HepG2 (cell line): ENCODE measurements around the gene CEP43. TPM values are rescaled to one million over a fixed set of nuclear protein-coding genes. Genes with fewer than 3 reads are reported as not detected.

Source experiments
- ATAC-seq: fragments of 200-7000 bp; cut with Tn5 transposase; 3 replicates; pipeline ENCODE4 v1.9.1; 2020; ENCODE audit warnings: mild to moderate bottlenecking, moderate library complexity
- BruUV-seq: library from RNA; stranded (reverse); fragments of 400-500 nt; replicated peaks from 2 replicates; lab custom pipeline; 2021; lab: Mats Ljungman, UMichigan
- CTCF ChIA-PET: fragments of 300-600 bp; formaldehyde crosslinking; extraction: SDS; loops from one replicate; lab custom pipeline; 2021; ENCODE audit warnings: low total read pairs, inconsistent platforms, low intra/inter-chr PET ratio; lab: Yijun Ruan, JAX
- POLR2A ChIA-PET: fragments of 350-600 bp; sonication (Branson Sonifier 250); formaldehyde crosslinking; loops from one replicate; lab custom pipeline; 2020; ENCODE audit warnings: antibody characterized with exemption, inconsistent platforms; lab: Yijun Ruan, JAX
- DNase-seq: peaks from one replicate; pipeline ENCODE4 v3.0.0-alpha.2; 2015; ENCODE audit warnings: low spot score
- FAIRE-seq: peaks from 3 replicates; lab custom pipeline; 2011; peaks lifted over from hg19 to GRCh38; lab: Jason Lieb, UNC
- H2AFZ ChIP-seq: one replicate; pipeline ENCODE4 v1.6.1; 2011; ENCODE audit warnings: low read length, inconsistent platforms
- H3K27ac ChIP-seq: fragments of 300-600 bp; 3 replicates; pipeline ENCODE4 v1.8.0; 2011; ENCODE audit warnings: mixed run types, mild to moderate bottlenecking, mixed read lengths, low read length, inconsistent platforms; ENCODE audit not compliant: insufficient read depth; ENCODE audit errors: extremely low read length
- H3K27me3 ChIP-seq, 2 experiments: fragments of 200-600 bp in 1 of 2; 2 replicates in 1 of 2; 3 replicates in 1 of 2; pipeline versions ENCODE4 v1.6.0 to v1.8.0; 2011; ENCODE audit warnings: low read length in 2 of 2, mild to moderate bottlenecking in 2 of 2, moderate library complexity in 2 of 2, inconsistent platforms in 1 of 2; ENCODE audit not compliant: insufficient read depth in 2 of 2, control insufficient read depth in 1 of 2
- H3K36me3 ChIP-seq, 2 experiments: fragments of 200-600 bp in 1 of 2; replicated peaks in 1 of 2; 2 replicates in 1 of 2; 3 replicates in 1 of 2; pipeline versions ENCODE4 v1.5.1 to v1.8.0; 2011; ENCODE audit warnings: low read length in 2 of 2, inconsistent platforms in 1 of 2; ENCODE audit not compliant: insufficient read depth in 2 of 2, control insufficient read depth in 1 of 2
- H3K4me1 ChIP-seq: 2 replicates; pipeline ENCODE4 v1.5.1; 2012; ENCODE audit warnings: low read length, inconsistent platforms; ENCODE audit not compliant: insufficient read depth
- H3K4me2 ChIP-seq: 2 replicates; pipeline ENCODE4 v1.6.0; 2011; ENCODE audit warnings: low read depth, low read length, inconsistent platforms
- H3K4me3 ChIP-seq, 3 experiments: fragments of 200-600 bp in 1 of 3; sonication (generic), shearing (Covaris generic) in 1 of 3; replicated peaks in 1 of 3; 2 replicates each; pipeline ENCODE4 v1.5.1; 2011 to 2016; ENCODE audit warnings: low read length in 3 of 3, inconsistent platforms in 2 of 3, low read depth in 2 of 3, mild to moderate bottlenecking in 2 of 3, control low read depth in 1 of 3, mixed read lengths in 1 of 3; ENCODE audit not compliant: insufficient read depth in 1 of 3
- H3K79me2 ChIP-seq: one replicate; pipeline ENCODE4 v1.6.1; 2011; ENCODE audit warnings: low read length, inconsistent platforms; ENCODE audit not compliant: insufficient read depth
- H3K9ac ChIP-seq: 2 replicates; pipeline ENCODE4 v1.6.0; 2011; ENCODE audit warnings: mild to moderate bottlenecking, low read depth, low read length, inconsistent platforms; ENCODE audit not compliant: insufficient read depth
- H3K9me3 ChIP-seq: 2 replicates; pipeline ENCODE4 v1.5.1; 2012; ENCODE audit warnings: mild to moderate bottlenecking, low read length
- H4K20me1 ChIP-seq: 2 replicates; pipeline ENCODE4 v1.6.0; 2011; ENCODE audit warnings: inconsistent platforms, mild to moderate bottlenecking, low read length, moderate library complexity; ENCODE audit not compliant: insufficient read depth
- AGO2 ChIP-seq: fragments of 200-400 bp; formaldehyde crosslinking; optimal IDR thresholded peaks from 2 replicates; pipeline ENCODE3; 2017; ENCODE audit warnings: mild to moderate bottlenecking, low read depth, low read length, moderate library complexity
- MXI1 ChIP-seq: IDR thresholded peaks from 3 replicates; pipeline ENCODE4 v1.6.1; 2012; ENCODE audit warnings: low read depth, low read length, inconsistent platforms, borderline replicate concordance
- NAIF1 ChIP-seq: sonication (generic); formaldehyde crosslinking; IDR thresholded peaks from 2 replicates; pipeline ENCODE4 v1.5.0; 2020; ENCODE audit warnings: mild to moderate bottlenecking, missing genetic modification reagents, borderline replicate concordance
- ZBTB39 ChIP-seq: sonication (generic); formaldehyde crosslinking; IDR thresholded peaks from 2 replicates; pipeline ENCODE4 v1.5.0; 2020; ENCODE audit warnings: missing genetic modification reagents
- ZBTB7B ChIP-seq: sonication (generic); formaldehyde crosslinking; IDR thresholded peaks from 2 replicates; pipeline ENCODE4 v1.4.0; 2020; ENCODE audit warnings: missing genetic modification reagents
- ZNF274 ChIP-seq: sonication (generic); formaldehyde crosslinking; IDR thresholded peaks from 2 replicates; pipeline ENCODE4 v1.5.1; 2020; ENCODE audit warnings: mild to moderate bottlenecking, missing genetic modification reagents
- ZNF713 ChIP-seq: sonication (generic); formaldehyde crosslinking; IDR thresholded peaks from 2 replicates; pipeline ENCODE4 v1.4.0; 2020; ENCODE audit warnings: mild to moderate bottlenecking, missing genetic modification reagents
- WGBS: methylation state at CpG from one replicate; pipeline ENCODE4 v1.1.6; 2017; ENCODE audit warnings: low lambda C conversion rate; 5-methylcytosine and 5-hydroxymethylcytosine counted together
- in situ Hi-C: cut with HindIII; loops from 2 replicates; pipeline ENCODE4 v1.10.0; 2017; ENCODE audit warnings: low pct_unique_long_range_greater_than_20kb; ENCODE audit not compliant: extremely low pct_ligation_motif_present
- intact Hi-C: fragments of 100-400 bp; cut with micrococcal nuclease; formaldehyde crosslinking; loops from one replicate; pipeline ENCODE4 v1.10.0; 2022; ENCODE audit not compliant: unreplicated experiment
- polyA plus RNA-seq, 8 experiments: library from polyadenylated mRNA; depleted of rRNA in 3 of 8; stranded (reverse) in 7 of 8; unstranded in 1 of 8; fragments of >200 nt; fragmentation: Illumina TruSeq in 4 of 8; extraction: Trizol in 4 of 8; gene quantifications; 2 replicates each; pipeline versions ENCODE4 v1.2.1 to v1.2.3, GENCODE V29; 2011 to 2016; ENCODE audit warnings: low read depth in 4 of 8, missing spikeins in 1 of 8, mixed read lengths in 1 of 8; ENCODE audit not compliant: insufficient read depth in 1 of 8
- total RNA-seq, 5 experiments: library from RNA; depleted of rRNA; stranded (reverse); fragments of >200 nt; fragmentation: Illumina TruSeq; extraction: Trizol; gene quantifications; 2 replicates each; pipeline ENCODE4 v1.2.3, GENCODE V29; 2016; ENCODE audit warnings: low read depth in 1 of 5

CEP43 gene
- total and polyA plus RNA-seq, 2 of the 13 experiments (the other 11 are each of a cell fraction or from before 2014, with no cell fraction given), result 29.3 to 73.9 TPM

DNA sequence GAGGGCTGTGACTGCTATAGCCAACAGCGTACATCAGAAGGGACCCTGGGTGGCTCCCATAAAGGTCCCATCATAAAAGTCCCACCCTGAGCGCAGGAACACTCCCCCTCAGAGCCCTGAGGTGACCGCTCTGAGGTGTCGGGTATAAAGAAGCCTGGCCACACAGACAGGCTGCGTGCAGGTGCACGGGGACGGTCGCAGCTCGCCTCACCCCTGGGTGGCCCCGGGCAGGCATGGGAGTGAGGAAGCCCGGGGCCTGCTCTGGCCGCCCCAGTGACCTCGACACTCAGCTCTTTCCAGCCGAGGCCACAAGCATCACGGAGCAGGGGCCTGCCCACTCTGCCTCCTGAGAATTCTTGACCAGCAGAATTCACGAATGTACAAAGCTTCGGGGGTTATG is 28.4 kb upstream of the CEP43 start:
- Histone ChIP-seq H3K27ac (no peak overlapping the region), H3K9me3 (no peaks in the 10 kb centered on the region), H3K79me2 (no peaks in the 10 kb centered on the region), H3K4me3 (no peak overlapping the region), H2AFZ (no peak overlapping the region), H4K20me1 (no peaks in the 10 kb centered on the region), H3K27me3 (no peaks in the 10 kb centered on the region), H3K4me1 (no peaks in the 10 kb centered on the region), H3K36me3 (peaks cover 2 to 3% of the 10 kb centered on the region in 2 experiments; a peak in 1 of 5 replicates), H3K4me2 (no peak overlapping the region), H3K9ac (no peak overlapping the region)
- ChIA-PET CTCF (no interaction called here), POLR2A (no interaction called here)
- intact Hi-C loops (no loop called here), in situ Hi-C loops (no loop called here)
- DNase-seq, result no peak
- TF ChIP-seq AGO2, result peak; percentile 42
- no peak for TF ChIP-seq ZBTB7B (CRISPR knock-in tag)
- ATAC-seq, result peak; percentile 27; the same call in 1 of the 3 replicates
- 87% methylated on average over 11 of the region's 17 CpGs for WGBS
- no TSS peak for BruUV-seq
- FAIRE-seq, result no peak

DNA sequence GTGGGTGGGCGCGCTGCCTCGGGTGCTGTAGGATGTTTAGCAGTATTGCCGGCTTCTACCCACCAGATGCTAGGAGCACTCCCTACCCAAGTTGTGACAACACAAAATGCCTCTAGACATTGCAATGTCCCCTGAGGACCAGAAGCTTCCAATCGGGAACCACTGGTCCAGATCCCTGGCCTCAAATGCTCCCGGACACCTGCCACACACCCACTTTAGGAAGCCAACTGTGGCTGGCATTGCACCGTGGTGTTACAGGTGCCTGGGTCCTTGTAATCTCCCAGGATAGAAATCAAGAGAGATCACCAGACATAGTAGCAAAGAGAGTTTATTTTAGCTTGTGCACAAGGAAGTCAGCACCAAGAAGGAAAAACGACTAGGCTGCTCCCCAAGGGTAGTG is 27.9 kb upstream of the CEP43 start:
- intact Hi-C loops (no loop called here), in situ Hi-C loops (no loop called here)
- no peak overlapping the region for H3K4me3 ChIP-seq
- no peaks in the 10 kb centered on the region for H4K20me1 ChIP-seq
- H3K27ac ChIP-seq, result no peak overlapping the region
- TF ChIP-seq NAIF1 (CRISPR knock-in tag) (no peak), ZBTB39 (no peak), ZNF274 (no peak), MXI1 (no peak), ZNF713 (CRISPR knock-in tag) (no peak)
- H3K9me3 ChIP-seq, result no peaks in the 10 kb centered on the region
- H3K9ac ChIP-seq, result no peak overlapping the region
- peaks cover 2 to 3% of the 10 kb centered on the region in 2 experiments; a peak in 1 of 5 replicates for H3K36me3 ChIP-seq
- no peak overlapping the region for H2AFZ ChIP-seq
- BruUV-seq, result no TSS peak
- H3K4me1 ChIP-seq, result no peaks in the 10 kb centered on the region
- no peaks in the 10 kb centered on the region for H3K79me2 ChIP-seq
- DNase-seq (no peak), ATAC-seq (peak; percentile 27; the same call in 2 of the 3 replicates), FAIRE-seq (no peak)
- ChIA-PET CTCF (no interaction called here), POLR2A (no interaction called here)
- 96% methylated on average over 8 of the region's 8 CpGs for WGBS
- no peak overlapping the region for H3K4me2 ChIP-seq
- H3K27me3 ChIP-seq, result no peaks in the 10 kb centered on the region
